Aorta (tissue), 5 donors: ENCODE results near the gene NTSR1. TPM values are rescaled to one million over a fixed set of nuclear protein-coding genes. Genes with fewer than 3 reads are reported as not detected.

Experiments
- ATAC-seq: fragments of 200-7000 bp; cut with Tn5 transposase; one replicate; pipeline ENCODE4 v1.9.1; 2022; ENCODE audit warnings: moderate library complexity; ENCODE audit not compliant: low FRiP score
- DNase-seq, 2 donors: peaks; one replicate each; pipeline ENCODE4 v3.0.0-alpha.2; 2020
- H3K27ac ChIP-seq, 2 donors: one replicate each; pipeline ENCODE4 v1.5.1; 2013; ENCODE audit warnings: low read length in 2 of 2, mild to moderate bottlenecking in 2 of 2, moderate library complexity in 2 of 2, control low read depth in 1 of 2, inconsistent platforms in 1 of 2, low read depth in 1 of 2
- H3K27me3 ChIP-seq, 2 donors: one replicate each; pipeline ENCODE4 v1.6.1; 2013; ENCODE audit warnings: control low read depth in 1 of 2, low read length in 1 of 2, mild to moderate bottlenecking in 1 of 2, moderate library complexity in 1 of 2; ENCODE audit not compliant: insufficient read depth in 2 of 2, control insufficient read depth in 1 of 2
- H3K36me3 ChIP-seq, 2 donors: one replicate each; pipeline ENCODE4 v1.6.1; 2013; ENCODE audit warnings: control low read depth in 1 of 2, low read length in 1 of 2, mild to moderate bottlenecking in 1 of 2; ENCODE audit not compliant: insufficient read depth in 2 of 2, control insufficient read depth in 1 of 2
- H3K4me1 ChIP-seq, 2 donors: one replicate each; pipeline ENCODE4 v1.6.1; 2013; ENCODE audit warnings: low read length in 2 of 2, control low read depth in 1 of 2, mild to moderate bottlenecking in 1 of 2, moderate library complexity in 1 of 2; ENCODE audit not compliant: insufficient read depth in 2 of 2, control insufficient read depth in 1 of 2
- H3K4me3 ChIP-seq, 2 donors: one replicate each; pipeline ENCODE4 v1.5.1; 2013; ENCODE audit warnings: low read length in 2 of 2, control low read depth in 1 of 2, mild to moderate bottlenecking in 1 of 2
- H3K9me3 ChIP-seq: one replicate; pipeline ENCODE4 v1.6.1; 2013; ENCODE audit warnings: mild to moderate bottlenecking, low read length; ENCODE audit not compliant: control insufficient read depth
- WGBS, 2 donors: extraction: QIAGEN DNeasy Blood & Tissue Kit; methylation state at CpG; one replicate each; pipeline ENCODE4 v1.1.7; 2013; 5-methylcytosine and 5-hydroxymethylcytosine counted together
- intact Hi-C, 2 donors: fragments of 100-400 bp; cut with DNase I; formaldehyde crosslinking; loops; one replicate each; pipeline versions ENCODE4 v1.14.2 to v1.15.0; 2022
- polyA plus RNA-seq, 2 donors: library from polyadenylated mRNA; stranded (reverse); fragments of 200-250 nt; gene quantifications; one replicate each; pipeline ENCODE4 v1.2.3, GENCODE V29; 2013
- total RNA-seq, 2 donors: library from RNA; stranded (reverse); fragmentation: NEBNext Ultra II Directional; extraction: Animal tissue kit (Norgen Biotek cat#: 25700); gene quantifications; one replicate each; pipeline ENCODE4 v1.2.1, GENCODE V29; 2021
- donor health status: healthy with polysubstance abuse.
- donor health status: Bipolar disorder and iron deficiency.
- donor health status: DM: no; HTN: no; CAD: no.
- donor health status: DM: no; HTN: no; CAD: no.
- donor health status: DM: yes; HTN: yes; CAD: no.

NTSR1 gene
- total and polyA plus RNA-seq, 4 donors = not detected

GRCh38 chr20:62706857-62707256 is 1.8 kb upstream of the NTSR1 start:
- Histone ChIP-seq H3K9me3 (no peaks in the 10 kb centered on the region), H3K27me3 (no peaks in the 10 kb centered on the region), H3K4me1 (no peaks in the 10 kb centered on the region), H3K27ac (no peak overlapping the region), H3K4me3 (no peak overlapping the region), H3K36me3 (no peaks in the 10 kb centered on the region)
- intact Hi-C loops = no loop called here
- ATAC-seq (no peak), DNase-seq (no peak)
- 83 to 86% methylated on average over 12 of the region's 12 CpGs for WGBS, 2 donors

- Histone ChIP-seq H3K36me3 (no peaks in the 10 kb centered on the region), H3K9me3 (no peaks in the 10 kb centered on the region), H3K4me3 (no peak overlapping the region), H3K27me3 (no peaks in the 10 kb centered on the region), H3K27ac (no peak overlapping the region), H3K4me1 (no peaks in the 10 kb centered on the region)
- intact Hi-C loops = no loop called here
- 55% methylated on average over 16 of the region's 16 CpGs for WGBS, 2 donors
- no peak for ATAC-seq
- DNase-seq = no peak
These were observed 1.2 kb upstream of the NTSR1 start for GRCh38 chr20:62707276-62707920.

DNA sequence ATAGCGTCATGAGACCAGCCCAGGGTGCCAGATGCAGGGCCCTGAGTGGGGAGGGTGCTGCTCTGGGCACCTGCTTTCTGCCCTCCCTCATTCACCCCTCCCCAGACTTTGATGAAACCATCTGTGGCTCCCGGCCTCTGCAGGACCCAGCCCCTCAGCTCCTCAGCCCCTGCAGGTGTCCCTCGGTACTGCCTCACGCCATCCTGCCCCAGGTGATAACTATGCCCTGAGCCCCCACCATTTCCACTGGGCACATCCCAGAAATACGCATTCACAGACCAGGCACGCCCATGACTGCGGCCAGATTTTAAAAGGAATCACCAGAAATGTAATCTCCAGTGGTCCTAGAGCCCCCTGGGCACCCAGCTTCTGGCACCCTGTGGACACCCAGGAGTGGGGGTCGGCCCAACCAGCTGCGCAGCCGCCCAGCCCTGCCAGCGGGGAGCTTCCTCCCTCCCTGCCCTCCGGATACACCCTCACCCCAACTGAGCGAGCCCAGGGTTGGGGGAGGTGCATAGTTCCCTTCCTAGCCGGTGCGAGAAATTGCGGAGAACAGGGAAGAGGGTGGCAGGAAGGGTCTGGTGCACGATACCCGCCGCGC is 615 bp upstream of the NTSR1 start:
- DNase-seq (no peak), ATAC-seq (no peak)
- H3K27me3 ChIP-seq = no peaks in the 10 kb centered on the region
- intact Hi-C loops = no loop called here
- H3K27ac ChIP-seq = no peak overlapping the region
- no peaks in the 10 kb centered on the region for H3K36me3 ChIP-seq
- no peaks in the 10 kb centered on the region for H3K9me3 ChIP-seq
- 3 to 4% methylated on average over 20 of the region's 20 CpGs for WGBS, 2 donors
- no peaks in the 10 kb centered on the region for H3K4me1 ChIP-seq
- no peak overlapping the region for H3K4me3 ChIP-seq

- Histone ChIP-seq H3K9me3 (peaks cover 2% of the 10 kb centered on the region), H3K27me3 (no peaks in the 10 kb centered on the region), H3K36me3 (no peaks in the 10 kb centered on the region), H3K27ac (no peak overlapping the region), H3K4me3 (no peak overlapping the region), H3K4me1 (no peaks in the 10 kb centered on the region)
- ATAC-seq = no peak
- DNase-seq = no peak
- 76 to 78% methylated on average over 30 of the region's 30 CpGs for WGBS, 2 donors
- intact Hi-C loops = no loop called here
These were observed 885 bp downstream of the NTSR1 start for GRCh38 chr20:62709537-62709905.

GRCh38 chr20:62710221-62710885 is 1.7 kb downstream of the NTSR1 start:
- H3K9me3 ChIP-seq = peaks cover 2% of the 10 kb centered on the region
- H3K27ac ChIP-seq = no peak overlapping the region
- no peak for ATAC-seq
- no peaks in the 10 kb centered on the region for H3K4me1 ChIP-seq
- 67 to 72% methylated on average over 20 of the region's 20 CpGs for WGBS, 2 donors
- no peak overlapping the region for H3K4me3 ChIP-seq
- DNase-seq = no peak
- H3K27me3 ChIP-seq = no peaks in the 10 kb centered on the region
- H3K36me3 ChIP-seq = no peaks in the 10 kb centered on the region
- intact Hi-C loops = no loop called here

GRCh38 chr20:62710886-62711702 is 2.5 kb downstream of the NTSR1 start:
- intact Hi-C loops = no loop called here
- no peak overlapping the region for H3K27ac ChIP-seq
- 61% methylated on average over 23 of the region's 23 CpGs for WGBS, 2 donors
- DNase-seq = no peak
- no peaks in the 10 kb centered on the region for H3K36me3 ChIP-seq
- no peak for ATAC-seq
- no peaks in the 10 kb centered on the region for H3K27me3 ChIP-seq
- H3K4me3 ChIP-seq = no peak overlapping the region
- H3K4me1 ChIP-seq = no peaks in the 10 kb centered on the region
- peaks cover 2% of the 10 kb centered on the region for H3K9me3 ChIP-seq

DNA sequence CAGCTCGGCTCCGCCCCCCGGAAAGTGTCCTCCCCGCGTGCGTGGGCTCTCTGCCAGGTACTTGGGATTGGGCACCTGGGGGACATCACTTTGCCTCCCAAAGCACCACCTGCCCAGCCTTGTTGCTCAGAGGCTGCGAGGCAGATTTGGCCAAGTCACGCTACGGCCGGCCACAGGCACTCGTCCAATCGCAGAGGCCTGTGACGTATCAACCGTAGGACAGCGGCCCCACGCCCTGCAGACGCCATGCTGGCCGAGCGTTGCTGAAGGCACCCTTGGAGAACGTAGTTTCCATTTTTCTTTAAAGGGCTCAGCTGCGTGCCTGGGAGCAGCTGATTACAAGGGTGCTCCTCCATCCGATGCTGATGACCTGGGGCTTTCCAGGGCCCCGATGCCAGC is 3.1 kb downstream of the NTSR1 start:
- WGBS, 2 donors = 53 to 61% methylated on average over 23 of the region's 23 CpGs
- H3K27ac ChIP-seq = no peak overlapping the region
- no peaks in the 10 kb centered on the region for H3K27me3 ChIP-seq
- DNase-seq (no peak), ATAC-seq (no peak)
- H3K4me1 ChIP-seq = no peaks in the 10 kb centered on the region
- no peak overlapping the region for H3K4me3 ChIP-seq
- H3K9me3 ChIP-seq = peaks cover 2% of the 10 kb centered on the region
- intact Hi-C loops = no loop called here
- H3K36me3 ChIP-seq = no peaks in the 10 kb centered on the region

GRCh38 chr20:62712606-62713005 is 4.0 kb downstream of the NTSR1 start:
- WGBS, 2 donors = 80 to 84% methylated on average over 8 of the region's 8 CpGs
- intact Hi-C loops = no loop called here
- Histone ChIP-seq H3K4me3 (no peak overlapping the region), H3K4me1 (no peaks in the 10 kb centered on the region), H3K9me3 (peaks cover 2% of the 10 kb centered on the region), H3K36me3 (no peaks in the 10 kb centered on the region), H3K27me3 (no peaks in the 10 kb centered on the region), H3K27ac (no peak overlapping the region)
- ATAC-seq (no peak), DNase-seq (no peak)
